Measurements from ENCODE around the gene TACC2. TPM values are rescaled to one million over a fixed set of nuclear protein-coding genes. Genes with fewer than 3 reads are reported as not detected.

Gene TACC2
- total and polyA plus RNA-seq, 12 donors = 68.1 to 451 (median 364) TPM

- Histone ChIP-seq H3K27me3 (no peaks in the 10 kb centered on the region), H3K9me3 (no peaks in the 10 kb centered on the region), H3K4me3 (no peak overlapping the region), H3K36me3 (no peaks in the 10 kb centered on the region), H3K27ac (no peak overlapping the region), H3K4me1 (peaks cover 0 to 11% (median 0%) of the 10 kb centered on the region in 9 donors)
- no peak for TF ChIP-seq CTCF (IDR thresholded peaks at IDR 0.05)
- DNase-seq = no peak
- intact Hi-C loops (cut with DNase I) = loop anchor here in 5 of 10 donors (10.0 kb wide), 2 partner anchors 411 to 1261 kb away; no protein-coding TSS in a partner anchor
- WGBS, 2 donors = 86 to 89% methylated on average over 10 of the region's 10 CpGs
- ATAC-seq = no peak
Observed at GRCh38 chr10:122293156-122293960, 304.4 kb downstream of the TACC2 start.

- no peak for TF ChIP-seq CTCF (IDR thresholded peaks at IDR 0.05)
- Histone ChIP-seq H3K36me3 (no peaks in the 10 kb centered on the region), H3K4me3 (no peak overlapping the region), H3K27me3 (no peaks in the 10 kb centered on the region), H3K4me1 (peaks cover 0 to 10% (median 2%) of the 10 kb centered on the region in 9 donors), H3K9me3 (no peaks in the 10 kb centered on the region), H3K27ac (no peak overlapping the region)
- DNase-seq (no peak), ATAC-seq (no peak)
- intact Hi-C loops (cut with DNase I) = loop anchor here in 5 of 10 donors (10.0 kb wide), 2 partner anchors 411 to 1261 kb away; no protein-coding TSS in a partner anchor
- 77 to 80% methylated on average over 4 of the region's 4 CpGs for WGBS, 2 donors
Observed at GRCh38 chr10:122293961-122294380, 305.0 kb downstream of the TACC2 start.

GRCh38 chr10:122294511-122295450 lies 305.8 kb downstream of the TACC2 start:
- TF ChIP-seq CTCF (IDR thresholded peaks at IDR 0.05) = no peak
- Histone ChIP-seq H3K27me3 (no peaks in the 10 kb centered on the region), H3K27ac (no peak overlapping the region), H3K4me1 (peaks cover 0 to 12% (median 4%) of the 10 kb centered on the region in 9 donors), H3K36me3 (no peaks in the 10 kb centered on the region), H3K9me3 (no peaks in the 10 kb centered on the region), H3K4me3 (no peak overlapping the region)
- WGBS, 2 donors = 85 to 94% methylated on average over 12 of the region's 12 CpGs
- ATAC-seq (no peak), DNase-seq (no peak)
- intact Hi-C loops (cut with DNase I) = loop anchor here in 9 of 10 donors (5.0 to 10.0 kb wide), 6 partner anchors 48 to 1260 kb away; no protein-coding TSS in a partner anchor

DNA sequence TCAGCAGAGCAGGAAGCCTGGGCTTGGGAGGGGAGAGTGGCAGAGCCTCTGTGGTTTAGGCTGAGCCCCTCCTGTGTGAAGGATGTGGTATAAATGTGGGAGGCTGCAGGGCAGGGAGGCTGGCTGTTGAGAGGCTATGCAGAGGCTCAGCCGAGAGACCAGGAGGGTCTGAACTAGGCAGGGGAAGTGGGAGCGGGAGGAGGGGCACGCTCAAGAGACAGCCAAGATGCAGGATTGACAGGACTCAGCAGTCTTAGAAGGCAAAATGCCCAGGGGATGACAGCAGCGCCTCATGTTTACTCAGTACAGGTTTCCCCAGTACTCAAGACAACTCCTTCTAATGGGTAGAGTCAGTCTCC lies 306.5 kb downstream of the TACC2 start:
- no peak overlapping the region for H3K4me3 ChIP-seq
- TF ChIP-seq CTCF (IDR thresholded peaks at IDR 0.05) = no peak
- WGBS, 2 donors = 90 to 95% methylated on average over 4 of the region's 4 CpGs

More for the DNA sequence above, 306.5 kb downstream of the TACC2 start:
- H3K4me1 ChIP-seq = peaks cover 0 to 12% (median 4%) of the 10 kb centered on the region in 9 donors
- no peak for ATAC-seq
- no peaks in the 10 kb centered on the region for H3K27me3 ChIP-seq
- H3K36me3 ChIP-seq = no peaks in the 10 kb centered on the region
- no peak overlapping the region for H3K27ac ChIP-seq
- no peak for DNase-seq
- no peaks in the 10 kb centered on the region for H3K9me3 ChIP-seq
- intact Hi-C loops (cut with DNase I) = loop anchor here in 9 of 10 donors (5.0 to 10.0 kb wide), 6 partner anchors 47 to 1259 kb away; no protein-coding TSS in a partner anchor
